Glomerular visceral epithelial cell (primary cell): ENCODE data around the gene MRGPRF.
A peak's percentile ranks its signal among the peaks of the same experiment; 100 is the strongest.

Experiments
- DNase-seq: peaks from one replicate; pipeline ENCODE4 v3.0.0-alpha.2; 2016; ENCODE audit errors: extremely low spot score

Gene MRGPRF

DNA sequence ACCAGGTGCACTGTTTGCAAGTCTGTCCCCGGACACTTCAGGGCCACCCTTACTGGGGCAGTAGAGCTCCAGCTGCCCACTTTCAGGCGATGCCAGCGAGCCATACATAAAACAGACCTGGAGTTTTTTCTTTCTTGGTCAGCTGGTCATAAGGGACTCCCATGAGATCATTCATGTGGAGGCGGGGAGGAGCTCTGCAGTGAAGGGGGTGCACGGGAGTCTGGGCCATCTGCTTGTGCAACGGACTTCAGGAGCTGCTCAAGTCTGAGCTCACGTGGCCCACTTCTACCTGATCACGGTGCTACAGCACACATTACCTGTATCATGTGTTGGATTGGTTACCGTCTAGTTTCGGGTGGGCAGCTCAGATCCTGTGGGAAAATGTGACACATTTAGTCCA, 9.2 kb upstream of the MRGPRF start:
- no peak for DNase-seq

DNA sequence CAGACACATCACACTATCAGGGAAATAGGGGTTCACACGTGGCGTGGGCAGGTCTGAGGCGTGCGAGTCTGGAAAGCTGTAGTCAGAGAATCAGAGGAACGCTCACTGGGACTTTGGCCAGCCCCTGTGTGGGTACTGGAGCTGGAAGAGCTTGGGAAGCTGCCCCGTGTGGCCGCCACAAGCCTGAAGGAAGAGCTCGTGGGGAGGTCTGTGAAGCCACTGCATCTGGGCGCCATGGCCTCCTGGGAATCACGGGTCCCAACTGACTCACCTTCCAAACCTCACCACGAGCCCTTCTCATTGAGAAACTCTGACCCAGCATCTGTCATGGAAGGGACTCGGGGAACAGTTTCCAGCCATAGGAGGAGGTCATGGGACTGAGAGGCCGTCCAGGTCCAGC, 5.9 kb upstream of the MRGPRF start:
- DNase-seq = peak; percentile 17

DNA sequence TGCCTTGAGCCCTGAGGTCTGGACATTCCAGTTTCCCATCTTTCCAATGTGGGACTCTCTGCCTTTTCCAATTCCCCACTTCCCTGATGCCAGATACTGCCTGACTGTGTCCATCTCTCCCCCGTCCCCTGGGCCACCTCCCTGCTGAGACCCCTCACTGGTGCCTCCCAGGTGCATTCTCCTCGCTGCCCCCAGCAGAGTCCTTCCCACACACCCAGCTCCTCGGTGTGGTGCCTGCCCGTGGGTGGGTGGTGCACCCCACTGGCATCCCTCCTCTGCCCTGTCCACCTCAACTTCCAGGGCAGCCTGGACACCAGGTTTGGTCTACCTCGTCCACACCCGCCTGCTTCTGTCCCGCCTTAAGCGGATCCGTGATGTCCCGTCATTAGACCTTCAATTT, 4.9 kb upstream of the MRGPRF start:
- DNase-seq = no peak

DNA sequence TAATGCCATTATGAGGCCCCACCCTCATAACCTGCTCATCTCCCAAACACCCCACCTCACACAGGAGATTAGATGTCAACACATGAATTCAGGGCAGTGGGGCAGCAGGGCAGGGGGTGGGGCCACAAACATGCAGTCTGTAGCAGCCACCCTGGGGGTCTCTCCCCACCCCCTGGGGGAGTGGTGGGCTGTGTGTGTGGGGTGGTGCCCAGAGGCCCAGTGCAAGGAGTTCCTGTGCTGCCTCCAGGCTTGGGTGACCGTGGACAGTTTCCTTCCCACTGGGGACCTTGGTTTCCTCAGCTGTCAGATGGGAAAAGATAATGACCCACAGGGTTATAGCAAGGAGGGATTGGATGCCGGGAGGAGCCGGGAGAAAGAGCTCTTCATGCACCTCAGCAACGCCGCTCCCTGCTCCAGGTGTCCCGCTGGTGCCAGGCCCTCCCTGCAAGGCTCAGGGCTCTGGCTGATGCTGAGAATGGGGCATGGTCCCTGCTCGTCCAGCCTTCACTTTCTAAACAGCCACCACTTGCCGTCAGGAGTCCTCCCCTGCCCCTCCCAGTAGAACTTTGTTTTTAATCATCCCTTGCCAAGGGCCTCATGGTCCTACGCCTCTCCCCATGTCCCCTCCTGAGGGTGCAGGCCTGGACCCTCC, 2.0 kb upstream of the MRGPRF start:
- DNase-seq = no peak

- DNase-seq = no peak
Measured at GRCh38 chr11:69014084-69014851, 1.2 kb upstream of the MRGPRF start.

DNA sequence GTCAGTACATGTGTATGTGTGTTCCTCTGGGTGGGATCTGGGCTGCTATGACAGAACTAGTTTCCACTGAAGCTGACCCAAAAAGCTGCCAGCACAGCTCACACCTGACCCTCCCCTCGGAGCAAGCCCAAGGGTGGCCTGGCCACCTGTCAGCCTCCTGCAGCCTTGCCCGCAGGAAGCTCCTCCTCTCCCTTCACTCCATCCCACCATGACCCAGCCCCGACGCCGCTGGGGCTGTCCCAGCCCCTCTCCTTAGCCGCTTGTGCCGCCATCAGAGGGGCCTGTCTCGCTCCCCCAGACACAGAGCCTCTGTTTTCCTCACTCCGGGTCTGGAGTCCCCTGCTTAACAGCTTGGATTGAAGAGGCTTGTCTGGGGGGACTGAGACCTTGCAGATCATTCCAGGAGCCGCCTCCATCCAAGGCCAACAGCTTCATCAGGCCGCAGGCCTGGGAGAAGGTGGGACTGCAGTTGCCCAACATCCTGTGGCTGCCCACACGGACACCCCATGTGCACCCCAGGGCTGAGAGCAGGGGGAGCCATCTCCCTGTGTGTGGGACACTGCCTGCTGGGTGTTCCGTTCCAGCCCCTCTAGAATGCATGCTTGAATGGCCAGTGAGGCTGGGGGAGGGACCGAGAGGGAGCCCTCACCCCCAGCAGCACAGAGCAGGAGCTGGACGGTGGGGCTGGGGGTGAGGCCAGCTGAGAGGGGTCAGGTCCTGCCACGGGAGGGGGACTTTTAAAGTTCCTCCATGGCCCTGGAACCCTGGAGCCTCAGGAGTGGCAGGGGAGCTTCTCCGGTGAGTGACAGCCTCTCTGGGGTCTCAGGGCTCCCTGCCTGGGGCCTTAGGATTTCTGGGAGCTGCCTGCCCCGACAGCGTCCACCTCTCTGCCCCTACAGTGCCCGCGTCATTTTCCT, 696 bp downstream of the MRGPRF start:
- no peak for DNase-seq

DNA sequence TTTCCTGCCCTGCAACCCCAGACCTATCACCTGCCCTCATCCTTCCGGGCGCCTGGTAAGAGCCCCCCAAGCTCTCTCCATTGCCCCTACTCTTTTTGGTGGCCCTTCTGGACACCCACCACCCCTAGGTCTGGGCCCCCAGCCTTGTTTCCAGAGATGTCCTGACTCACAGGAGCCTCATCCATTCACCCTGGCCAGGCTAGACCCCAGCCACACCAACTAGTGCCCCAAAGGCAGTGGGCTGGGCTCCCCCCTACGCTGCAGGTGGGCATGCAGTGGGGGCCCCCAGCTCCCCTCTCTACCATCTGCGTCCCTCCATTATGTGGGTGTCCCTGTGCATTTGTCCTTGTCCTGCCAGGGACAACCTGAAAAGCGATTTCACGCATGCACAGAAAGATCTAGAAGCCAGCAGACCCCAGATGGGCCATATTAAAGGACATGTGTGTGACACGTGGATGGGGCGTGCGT, 1.4 kb downstream of the MRGPRF start:
- no peak for DNase-seq

- peak; percentile 57 for DNase-seq
Measured at GRCh38 chr11:69010964-69011623, 2.0 kb downstream of the MRGPRF start.

GRCh38 chr11:69010361-69010891, 2.6 kb downstream of the MRGPRF start:
- DNase-seq = no peak

DNA sequence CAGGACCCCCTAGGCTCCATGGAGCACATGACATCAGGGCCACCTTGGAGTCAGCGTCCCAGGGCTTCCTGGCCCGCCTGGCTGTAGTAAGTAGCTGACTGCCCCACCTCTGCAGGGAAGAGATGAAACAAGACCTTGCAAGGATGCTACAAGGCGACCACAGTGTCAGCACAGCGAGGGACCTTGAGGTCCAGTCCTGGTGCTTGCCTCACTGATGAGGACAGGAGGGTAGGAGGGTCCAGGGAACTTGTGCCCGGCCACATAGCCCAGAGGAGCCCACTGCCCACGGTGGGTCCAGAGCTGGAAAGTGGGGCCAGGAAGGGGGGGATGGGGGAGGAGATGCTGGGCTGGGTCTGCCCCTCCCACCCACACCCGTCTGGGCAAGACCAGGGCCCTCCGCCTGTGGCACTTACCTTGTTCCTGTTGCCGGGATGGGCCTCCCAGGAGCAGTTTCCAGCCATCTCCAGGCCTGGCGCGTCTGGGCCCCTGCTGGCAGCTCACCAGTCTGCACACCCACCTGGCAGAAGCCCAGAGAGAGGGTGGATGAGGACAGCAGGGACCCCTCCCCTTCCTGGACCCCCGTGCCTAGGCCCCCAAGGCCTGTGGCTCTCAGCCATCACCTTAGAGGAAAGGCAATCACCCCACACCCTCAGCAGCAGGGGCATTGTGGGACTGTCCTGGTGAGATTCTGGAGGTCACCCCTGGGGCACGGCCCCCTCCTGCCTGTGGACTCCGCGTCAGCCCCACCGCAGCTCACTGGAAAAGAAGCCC, 3.4 kb downstream of the MRGPRF start:
- DNase-seq = no peak

- peak; percentile 87 for DNase-seq
Measured at GRCh38 chr11:69008737-69009440, 4.2 kb downstream of the MRGPRF start.

DNA sequence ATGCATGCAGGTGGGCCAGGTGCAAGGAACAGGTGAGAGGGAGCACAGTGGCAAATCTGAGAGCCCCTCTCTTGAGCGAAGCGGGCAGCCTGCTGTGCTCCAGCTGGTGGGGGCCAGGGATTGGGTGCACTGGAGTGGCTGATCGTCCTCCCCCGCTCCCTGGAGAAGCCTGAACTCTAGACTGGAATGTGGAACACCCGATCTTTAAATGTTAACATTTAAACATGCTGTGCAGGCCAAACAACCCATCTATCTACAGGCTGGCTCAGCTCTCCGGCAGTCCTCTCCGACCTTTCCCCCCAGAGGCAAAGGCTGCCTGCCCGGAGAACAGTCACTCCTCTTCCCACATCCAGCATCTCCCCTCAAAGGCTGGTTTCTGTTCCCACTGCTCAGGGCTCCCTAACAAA, 5.1 kb downstream of the MRGPRF start:
- no peak for DNase-seq

DNA sequence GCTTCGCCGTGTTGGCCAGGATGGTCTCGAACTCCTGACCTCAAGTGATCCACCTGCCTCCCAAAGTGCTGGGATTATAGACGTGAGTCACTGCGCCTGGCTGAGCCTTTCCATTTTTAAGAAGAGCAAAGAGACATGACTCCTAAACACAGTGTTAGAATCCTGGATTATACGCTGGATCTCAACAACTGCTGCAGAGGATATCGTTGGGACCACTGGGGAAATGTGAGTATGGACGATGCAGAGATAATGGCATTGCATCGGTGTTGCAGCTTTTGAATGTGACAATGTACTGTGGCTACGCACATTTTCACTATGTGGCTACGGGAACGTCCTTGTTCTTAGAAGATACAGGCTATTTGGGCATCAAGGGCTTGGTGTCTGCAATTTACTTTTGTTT, 6.2 kb downstream of the MRGPRF start:
- no peak for DNase-seq

- no peak for DNase-seq
Measured at GRCh38 chr11:69005631-69006368, 7.2 kb downstream of the MRGPRF start.

DNA sequence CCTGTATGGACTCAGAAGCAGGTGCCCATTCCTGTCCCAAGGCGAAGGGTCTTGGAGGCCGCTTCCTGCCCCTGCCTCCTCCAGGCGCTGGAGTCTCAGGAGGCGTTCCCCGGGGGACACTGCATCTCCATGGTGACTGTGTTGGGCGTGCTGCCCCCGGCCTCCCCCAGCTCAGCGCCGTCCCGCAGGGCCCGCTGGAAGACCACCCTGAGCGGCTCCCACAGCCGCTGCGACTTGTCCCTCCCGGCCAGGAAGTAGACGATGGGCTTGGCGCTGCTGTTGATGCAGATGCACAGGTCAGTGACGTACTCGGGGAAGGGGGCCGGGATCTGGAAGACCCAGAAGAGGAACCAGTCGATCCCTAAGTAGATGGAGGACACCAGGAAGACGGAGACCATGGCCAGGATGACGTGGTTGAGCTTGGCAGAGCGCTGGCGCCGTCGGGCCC, 7.8 kb downstream of the MRGPRF start:
- DNase-seq = no peak

DNA sequence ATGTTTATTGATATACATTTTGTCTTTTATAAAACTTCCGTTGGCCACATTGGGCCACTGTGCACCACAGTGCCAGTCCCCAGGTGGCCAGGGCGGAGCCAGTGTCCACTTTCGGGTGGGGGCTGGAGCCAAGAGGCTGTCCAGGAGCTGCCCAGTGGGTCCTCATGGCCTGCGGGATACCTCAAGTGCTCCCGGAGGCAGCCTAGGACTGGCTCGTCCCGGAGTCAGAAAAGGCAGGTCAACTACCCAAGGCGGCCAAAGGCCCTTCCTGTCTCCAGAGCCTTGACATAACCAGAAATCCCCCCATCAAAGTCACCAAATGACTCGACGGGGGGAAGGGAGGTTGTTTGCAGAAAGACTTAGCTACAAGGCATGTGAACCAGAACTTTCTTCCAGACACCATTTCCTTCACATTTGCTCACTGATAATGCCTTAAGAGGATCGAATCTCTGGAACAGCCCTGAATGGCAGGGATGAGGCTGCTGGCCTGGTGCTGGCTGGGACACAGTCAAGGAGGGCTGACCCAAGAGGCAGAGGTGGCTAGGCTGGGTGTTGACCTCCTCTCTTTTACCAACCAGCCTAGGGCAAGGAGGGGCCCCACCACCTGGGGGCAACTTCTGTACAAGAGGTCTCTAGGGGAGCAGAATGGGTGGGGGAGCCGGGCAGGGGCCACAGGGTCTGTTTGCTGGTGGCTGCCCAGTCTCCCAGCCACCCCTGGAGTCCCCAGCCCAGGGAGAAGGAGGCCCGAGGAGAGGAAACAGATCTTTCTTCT, 8.4 kb downstream of the MRGPRF start:
- DNase-seq = no peak

DNA sequence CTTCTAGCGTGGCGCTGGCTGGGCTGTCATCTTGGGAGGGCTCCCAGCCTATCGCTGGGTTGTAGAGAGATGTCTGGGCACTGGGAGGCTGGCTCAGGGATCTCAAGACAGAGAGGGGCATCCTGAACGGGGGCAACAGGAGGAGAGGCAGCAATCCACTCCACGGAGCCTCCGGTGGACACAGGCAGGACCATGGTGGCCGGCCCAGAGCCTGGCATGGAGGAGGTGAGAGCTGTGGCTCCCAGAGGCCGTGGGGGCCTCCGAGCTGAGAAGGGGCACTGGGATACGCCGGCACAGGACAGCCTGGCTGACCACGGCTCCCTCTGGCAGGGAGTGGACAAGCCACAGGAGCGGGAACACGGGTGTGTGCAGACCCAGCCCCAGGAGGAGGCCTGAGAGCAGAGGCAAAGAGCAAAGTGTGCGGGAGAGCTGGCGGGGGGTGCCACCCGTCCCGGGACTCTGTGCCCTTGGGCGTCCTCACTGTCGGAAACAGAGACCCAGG, 9.1 kb downstream of the MRGPRF start:
- no peak for DNase-seq

GRCh38 chr11:69003301-69003865, 9.7 kb downstream of the MRGPRF start:
- no peak for DNase-seq
